NOMO-1 (cell line): Measurements from ENCODE around the gene AHRR.
A peak's percentile ranks its signal among the peaks of the same experiment; 100 is the strongest.

Source experiments
- DNase-seq, 2 experiments: peaks; one replicate each; lab custom pipeline; 2025; ENCODE audit not compliant: unreplicated experiment in 2 of 2; lab: John Stamatoyannopoulos, UW

Gene AHRR

DNA sequence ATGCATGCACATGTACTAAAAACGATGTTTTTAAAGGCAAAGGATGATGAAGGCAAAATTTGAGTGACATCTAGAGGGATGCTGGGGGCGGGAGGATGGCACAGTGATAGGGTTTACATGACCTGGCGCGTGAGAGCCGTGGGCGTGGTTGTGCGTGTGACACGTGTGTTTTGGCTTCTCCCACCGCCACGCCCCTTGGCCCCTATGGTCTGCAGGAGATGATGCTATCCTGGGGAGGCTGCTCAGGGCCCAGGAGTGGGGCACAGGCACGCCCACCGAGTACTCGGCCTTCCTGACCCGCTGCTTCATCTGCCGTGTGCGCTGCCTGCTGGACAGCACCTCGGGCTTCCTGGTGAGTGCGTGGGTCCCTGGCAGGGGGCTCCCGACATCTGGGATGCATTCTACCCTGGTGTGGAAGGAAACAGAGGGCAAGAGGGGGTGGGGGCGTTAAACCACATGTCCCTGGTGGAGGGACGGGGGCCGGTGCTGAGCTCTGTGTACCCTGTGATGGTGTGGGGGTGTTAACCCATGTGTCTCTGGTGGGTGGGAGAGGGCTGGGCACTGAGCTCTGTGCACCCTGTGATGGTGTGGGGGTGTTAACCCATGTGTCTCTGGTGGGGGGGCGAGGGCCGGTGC, 102.2 kb downstream of the AHRR start:
- DNase-seq, result no peak

DNA sequence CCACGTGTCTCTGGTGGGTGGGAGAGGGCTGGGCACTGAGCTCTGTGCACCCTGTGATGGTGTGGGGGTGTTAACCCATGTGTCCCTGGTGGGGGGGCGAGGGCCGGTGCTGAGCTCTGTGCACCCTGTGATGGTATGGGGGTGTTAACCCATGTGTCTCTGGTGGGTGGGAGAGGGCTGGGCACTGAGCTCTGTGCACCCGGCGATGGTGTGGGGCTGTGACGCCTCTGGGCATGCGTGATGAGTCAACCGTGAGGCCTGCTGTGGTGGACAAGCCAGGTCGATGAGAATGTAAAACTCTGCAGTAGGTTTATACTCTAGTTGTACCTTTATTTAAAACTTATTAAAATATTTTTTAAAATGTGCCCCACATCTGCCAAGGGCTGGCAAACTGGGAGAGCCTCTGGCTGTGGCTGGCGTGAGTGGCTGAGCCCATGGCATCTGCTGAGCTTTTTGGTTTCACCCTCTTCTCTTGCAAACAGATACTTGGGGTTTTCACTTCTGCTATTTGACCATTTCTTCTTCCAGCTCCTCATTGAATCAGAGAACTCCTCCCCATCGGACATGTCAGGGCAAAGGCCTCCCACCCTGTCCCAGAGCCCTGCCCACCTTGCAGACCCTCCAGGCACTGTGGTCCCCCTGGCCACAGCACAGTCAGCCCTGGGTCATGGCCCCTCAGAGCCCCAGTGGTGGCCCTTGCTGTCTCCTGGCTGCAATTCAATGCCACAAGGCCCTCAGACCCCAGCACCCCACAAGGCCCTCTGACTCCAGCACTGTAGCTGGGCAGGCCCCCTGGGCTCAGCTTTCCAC, 103.0 kb downstream of the AHRR start:
- DNase-seq, result peak; percentile 84 to 95

DNA sequence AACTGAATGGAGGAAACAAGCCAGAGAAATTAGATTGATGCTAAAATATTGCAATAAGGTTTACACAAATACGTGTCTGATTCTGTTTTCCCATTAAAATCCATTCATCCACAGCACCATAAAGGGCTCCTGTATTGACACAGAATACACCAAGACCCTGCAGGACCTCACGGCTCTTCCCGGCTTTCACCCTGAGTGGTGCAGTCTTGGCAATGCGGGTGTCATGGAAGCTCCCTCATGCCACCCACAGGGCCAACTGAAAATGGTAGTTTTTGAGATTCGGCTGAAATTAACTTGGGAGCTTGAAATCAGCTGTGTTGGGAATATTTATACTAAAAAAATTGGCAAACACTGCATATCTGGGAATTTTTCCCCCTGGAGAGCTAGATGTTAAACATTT, 104.2 kb downstream of the AHRR start:
- no peak for DNase-seq

DNA sequence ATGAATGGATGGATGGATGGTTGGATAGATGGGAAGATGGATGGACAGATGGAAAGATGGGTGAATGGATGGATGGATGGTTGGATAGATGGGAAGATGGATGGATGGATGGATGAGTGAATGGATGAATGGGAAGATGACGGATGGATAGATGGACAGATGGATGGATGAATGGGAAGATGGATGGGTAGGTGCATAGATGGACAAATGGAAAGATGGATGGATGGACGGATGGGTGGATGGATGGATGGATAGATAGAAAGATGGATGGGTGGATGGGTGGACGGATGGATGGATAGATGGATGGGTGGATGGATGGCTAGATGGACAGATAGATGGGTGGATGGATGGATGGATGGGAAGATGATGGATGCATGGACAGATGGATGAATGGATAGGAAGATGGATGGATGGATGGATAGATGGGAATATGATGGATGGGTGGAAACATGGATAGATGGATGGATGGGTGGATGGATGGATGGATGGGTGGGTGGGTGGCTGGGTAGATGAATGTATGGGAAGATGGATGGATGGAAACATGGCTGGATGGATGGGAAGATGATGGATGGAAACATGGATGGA, 105.0 kb downstream of the AHRR start:
- DNase-seq, result no peak

DNA sequence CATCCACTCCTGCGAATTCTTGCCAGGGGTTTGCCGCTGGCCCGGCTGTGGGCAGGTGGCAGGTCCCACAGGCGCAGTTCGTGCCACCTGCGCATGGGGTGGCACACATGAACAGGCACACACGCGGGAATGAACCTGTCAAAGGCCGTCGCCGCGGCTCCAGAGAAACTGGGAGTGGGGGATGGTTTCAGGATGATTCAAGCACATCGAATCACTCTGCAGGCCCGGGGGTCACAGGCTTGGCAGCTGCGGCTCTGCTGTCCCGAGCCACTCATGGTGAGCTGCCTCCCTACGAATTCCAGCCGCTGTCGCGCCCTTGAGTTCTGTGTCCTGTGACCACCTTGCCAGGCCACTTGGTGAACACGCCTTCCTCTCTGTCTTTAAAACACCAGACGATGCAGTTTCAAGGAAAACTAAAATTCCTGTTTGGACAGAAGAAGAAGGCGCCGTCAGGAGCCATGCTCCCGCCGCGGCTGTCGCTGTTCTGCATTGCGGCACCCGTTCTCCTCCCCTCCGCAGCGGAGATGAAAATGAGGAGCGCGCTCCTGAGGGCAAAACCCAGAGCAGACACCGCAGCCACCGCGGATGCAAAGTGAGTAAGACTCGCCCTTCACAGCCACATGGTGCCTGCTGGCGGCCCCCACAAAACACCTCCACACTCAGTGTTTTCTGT, 106.0 kb downstream of the AHRR start:
- no peak for DNase-seq

DNA sequence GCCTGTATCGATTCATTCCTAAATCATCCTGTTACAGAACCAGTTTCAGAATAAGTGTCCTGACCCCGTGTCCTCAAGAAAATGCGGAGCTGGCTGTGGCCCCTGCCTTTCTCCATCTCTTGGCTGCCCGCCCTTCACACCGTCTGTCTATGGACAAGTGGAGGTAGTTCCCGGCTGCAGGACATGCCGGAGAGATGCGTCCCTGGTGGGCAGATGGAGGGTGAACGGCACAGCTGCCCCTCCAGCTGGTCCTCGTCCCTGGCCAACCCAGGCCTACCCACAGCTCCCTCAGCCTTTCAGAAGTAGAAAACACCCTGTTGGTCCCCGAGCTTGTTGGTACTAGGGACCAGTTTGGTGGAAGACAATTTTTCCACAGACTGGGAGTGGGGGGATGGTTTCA, 106.7 kb downstream of the AHRR start:
- no peak for DNase-seq

DNA sequence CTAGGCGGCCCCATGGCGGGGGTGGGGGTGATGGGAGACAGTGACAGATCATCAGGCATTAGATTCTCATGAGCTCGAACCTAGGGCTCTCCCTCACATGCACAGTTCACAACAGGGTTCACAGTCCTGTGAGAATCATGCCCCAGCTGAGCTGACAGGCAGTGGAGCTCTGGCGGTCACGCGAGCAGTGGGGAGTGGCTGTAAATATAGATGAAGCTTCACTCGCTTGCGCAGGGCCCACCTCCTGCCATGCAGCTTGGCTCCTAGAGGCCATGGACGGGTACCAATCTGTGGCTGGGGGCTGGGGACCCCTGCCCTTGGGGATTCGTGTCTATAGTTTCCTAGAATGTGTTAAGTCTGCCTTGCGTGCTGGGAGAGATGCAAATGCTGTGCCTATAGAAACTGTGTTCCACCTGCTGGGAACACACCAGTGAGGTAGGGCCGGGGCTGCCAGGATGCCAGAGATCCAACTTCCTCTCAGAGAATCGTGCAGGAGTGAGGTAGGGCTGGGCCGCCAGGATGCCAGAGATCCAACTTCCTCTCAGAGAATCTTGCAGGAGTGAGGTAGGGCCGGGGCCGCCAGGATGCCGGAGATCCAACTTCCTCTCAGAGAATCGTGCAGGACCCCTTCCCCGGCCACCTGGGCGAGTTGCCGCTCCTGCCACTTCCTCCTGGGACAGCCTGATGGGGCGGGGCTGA, 107.4 kb downstream of the AHRR start:
- no peak for DNase-seq

DNA sequence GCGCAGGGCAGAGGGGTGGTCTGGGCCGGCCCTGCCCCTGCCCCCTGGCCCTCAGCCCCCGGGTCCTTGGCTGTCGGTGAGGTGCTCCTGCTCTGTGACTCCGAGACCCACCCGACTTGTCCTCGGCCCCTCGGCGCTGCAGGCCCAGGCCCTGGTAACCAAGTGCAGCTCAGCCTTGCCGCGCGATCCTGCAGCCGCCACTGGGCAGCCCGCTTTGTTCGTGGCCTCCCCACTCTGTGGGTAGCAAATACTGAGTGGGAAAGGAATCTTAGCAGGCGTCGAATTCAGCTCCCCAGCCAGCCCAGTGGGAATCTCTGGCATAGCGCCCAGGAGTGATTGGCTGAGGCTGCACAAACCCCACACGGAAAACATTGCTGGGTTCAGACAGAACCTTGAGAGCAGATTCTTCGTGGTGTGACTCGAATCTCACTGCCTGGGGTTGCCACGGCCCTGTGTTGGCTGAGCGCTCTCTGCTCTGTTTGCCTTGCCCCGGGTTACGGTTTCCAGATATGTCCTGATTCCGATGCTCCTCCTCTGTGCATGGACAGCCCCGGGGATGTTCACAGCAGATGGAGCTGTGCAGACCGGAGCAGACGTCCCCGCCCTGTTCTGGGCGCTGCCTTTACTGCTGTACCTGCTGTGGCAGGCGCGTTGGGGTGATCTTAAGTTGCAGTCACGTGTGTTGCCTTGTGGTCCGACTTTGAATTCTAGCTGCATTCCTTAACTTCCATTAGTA, 108.1 kb downstream of the AHRR start:
- DNase-seq, result no peak

DNA sequence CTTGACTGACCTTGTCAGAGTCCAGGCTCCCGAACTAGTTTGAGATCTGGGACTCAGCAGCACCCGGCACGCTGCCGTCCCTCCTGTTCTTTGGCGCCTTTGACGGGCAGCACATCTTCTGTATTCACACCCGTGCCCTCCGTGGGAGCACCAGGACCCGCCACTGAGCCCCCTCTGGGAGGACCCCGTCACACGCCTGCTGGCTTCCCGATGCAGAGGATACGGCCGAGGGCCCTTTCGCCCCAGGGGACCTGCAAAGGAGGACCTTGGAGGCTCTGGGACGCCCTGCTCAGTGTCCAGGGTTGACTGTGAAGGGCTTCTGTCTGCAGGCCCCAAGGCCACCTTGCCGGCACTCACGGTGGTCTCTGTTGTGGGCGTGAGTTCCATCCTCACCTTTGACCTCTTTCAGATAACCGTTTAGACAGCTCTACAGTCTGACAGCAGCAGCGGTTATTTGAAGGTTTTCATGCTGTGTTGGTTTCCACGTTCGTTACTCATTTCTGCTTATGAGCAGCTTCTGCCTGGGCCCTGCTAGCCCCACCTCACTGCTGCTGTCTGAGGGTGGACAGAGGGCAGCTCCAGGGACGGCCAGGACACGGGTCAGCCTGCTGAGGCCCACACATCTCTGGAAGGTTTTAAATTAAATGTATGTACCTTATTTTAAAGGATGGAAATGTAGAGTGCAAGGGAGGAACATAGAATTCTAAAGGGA, 108.9 kb downstream of the AHRR start:
- DNase-seq, result no peak

DNA sequence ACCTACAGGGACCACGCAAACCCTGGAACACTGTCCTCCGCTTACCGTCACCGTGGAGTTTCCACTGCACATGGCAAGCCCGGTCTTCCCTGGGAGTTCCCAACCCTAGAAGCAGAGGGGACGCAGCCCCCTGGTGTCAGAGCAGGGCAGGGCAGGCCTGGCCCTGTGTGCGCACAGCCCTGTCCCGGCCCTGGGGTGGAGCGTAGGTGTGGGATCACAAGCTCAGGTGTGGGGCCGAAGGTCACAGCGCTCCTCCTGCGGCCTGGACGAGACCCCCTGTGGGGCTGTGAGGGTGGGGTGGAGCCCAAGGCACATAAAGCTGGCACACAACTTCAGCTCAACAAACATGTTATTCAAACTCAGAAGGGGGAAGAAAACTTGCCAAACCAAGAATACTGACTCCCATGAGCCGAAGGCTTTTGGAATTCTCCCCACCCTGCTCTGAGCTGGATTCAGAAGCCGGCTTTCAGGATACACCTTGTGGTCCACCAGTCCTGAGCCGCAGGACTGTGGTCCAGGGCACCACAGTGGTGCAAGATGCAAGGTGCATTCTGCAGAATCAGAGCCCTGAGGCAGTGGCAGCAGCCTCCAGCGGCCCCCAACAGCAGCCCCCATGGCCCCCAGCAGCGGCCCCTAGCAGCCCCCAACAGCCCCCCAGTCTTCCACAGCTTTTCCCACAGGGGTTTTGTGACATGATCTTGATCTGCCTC, 109.6 kb downstream of the AHRR start:
- peak; percentile 35 to 39 for DNase-seq

DNA sequence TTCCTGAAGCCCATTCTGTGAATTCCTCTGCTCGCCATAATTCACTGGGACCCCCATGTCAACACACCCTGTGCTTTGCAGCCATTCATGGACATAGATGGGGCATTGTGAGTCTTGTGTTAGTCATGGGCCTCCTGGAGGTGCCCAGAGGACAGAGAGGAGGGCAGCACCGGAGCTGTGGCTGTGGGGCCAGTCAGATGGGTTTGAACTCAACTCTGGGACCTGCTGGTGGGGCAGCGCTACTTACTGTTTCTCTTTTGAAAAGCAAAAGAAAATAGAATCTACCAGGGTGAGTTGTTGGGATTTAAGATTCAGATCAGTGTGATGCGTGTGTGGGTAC, 110.2 kb downstream of the AHRR start:
- DNase-seq, result no peak

DNA sequence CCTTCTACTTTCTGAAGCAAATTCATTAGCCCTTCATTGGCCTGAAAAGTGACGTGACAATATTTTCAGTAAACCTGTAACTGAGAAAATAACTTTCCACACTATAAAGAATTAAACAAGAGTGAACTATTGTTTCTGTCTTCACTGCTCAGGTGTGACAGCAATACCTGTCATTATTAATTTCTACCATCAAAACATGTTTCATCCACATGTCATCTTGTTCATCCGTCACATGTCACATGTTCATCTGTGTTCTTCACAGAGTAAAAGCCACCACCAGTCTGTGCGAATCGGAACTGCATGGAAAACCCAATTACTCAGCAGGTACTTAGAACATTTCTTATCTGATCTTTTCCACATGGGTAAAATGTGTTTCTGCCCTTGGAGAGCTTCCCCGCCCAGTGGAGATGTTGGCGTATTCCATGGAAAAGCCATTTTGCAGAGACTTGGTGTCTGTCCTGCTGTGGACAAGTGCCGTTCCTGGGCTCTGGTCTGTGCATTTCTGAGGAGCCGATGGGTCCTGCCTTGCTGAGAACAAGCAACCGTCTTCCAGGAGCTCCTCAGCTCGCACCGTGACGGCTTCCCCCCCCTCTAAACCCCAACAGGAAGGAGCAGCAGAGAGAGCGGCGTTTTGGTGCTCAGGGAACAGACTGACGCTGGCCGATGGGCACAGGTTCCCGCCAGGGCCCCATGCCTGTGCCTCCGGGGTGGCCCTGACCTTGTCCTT, 110.8 kb downstream of the AHRR start:
- no peak for DNase-seq

DNA sequence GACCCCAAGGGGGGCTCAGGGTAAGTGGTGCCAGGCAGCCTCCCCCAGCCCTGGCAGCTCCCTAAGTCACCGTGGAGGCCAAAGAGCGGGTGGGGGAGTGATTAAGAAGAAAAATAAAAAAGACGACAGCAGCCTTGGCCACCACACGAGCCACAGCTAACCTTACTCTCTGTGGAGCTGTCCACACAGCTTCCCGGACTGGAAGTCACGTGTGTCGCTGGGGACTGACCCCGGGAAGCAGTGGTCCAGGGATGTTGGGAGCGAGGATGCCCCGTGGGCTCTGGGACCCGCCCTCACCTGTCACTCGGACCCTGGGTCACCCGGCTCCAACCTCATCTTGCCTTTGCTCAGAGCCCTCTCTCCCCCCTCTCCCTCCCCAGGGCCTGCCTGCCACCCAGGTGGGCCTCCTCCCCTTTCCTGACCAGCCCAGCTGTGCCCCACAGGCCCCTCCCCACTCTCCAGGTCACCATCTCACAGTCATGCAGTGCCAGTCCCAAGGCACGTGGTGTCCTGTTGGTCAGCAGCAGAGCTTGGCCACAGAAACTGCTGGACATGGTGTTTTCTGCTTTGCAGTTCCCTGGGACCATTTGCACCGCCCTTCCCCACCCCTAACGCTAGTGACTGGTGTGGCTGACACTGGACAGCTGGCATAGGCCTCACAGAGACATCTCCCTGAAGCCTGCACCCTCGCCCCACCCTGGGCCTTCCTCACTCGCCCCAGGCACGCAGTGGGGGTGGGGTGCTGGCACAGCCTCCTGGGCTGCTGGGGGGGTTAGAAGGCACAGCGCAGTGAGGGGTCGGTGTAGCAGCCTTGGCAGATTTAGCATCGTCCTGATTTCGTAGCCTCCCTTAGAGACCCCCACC, 111.6 kb downstream of the AHRR start:
- DNase-seq, result no peak

DNA sequence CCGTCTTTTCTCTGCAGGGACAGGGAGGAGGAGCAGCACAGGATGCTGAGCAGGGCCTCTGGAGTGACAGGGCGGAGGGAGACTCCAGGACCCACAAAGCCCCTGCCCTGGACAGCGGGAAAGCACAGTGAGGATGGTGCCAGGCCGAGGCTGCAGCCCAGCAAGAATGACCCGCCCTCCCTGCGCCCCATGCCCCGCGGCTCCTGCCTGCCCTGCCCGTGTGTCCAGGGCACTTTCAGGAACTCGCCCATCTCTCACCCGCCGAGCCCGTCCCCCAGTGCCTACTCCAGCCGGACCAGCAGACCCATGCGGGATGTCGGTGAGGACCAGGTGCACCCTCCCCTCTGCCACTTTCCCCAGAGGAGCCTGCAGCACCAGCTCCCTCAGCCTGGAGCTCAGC, 112.3 kb downstream of the AHRR start:
- no peak for DNase-seq

DNA sequence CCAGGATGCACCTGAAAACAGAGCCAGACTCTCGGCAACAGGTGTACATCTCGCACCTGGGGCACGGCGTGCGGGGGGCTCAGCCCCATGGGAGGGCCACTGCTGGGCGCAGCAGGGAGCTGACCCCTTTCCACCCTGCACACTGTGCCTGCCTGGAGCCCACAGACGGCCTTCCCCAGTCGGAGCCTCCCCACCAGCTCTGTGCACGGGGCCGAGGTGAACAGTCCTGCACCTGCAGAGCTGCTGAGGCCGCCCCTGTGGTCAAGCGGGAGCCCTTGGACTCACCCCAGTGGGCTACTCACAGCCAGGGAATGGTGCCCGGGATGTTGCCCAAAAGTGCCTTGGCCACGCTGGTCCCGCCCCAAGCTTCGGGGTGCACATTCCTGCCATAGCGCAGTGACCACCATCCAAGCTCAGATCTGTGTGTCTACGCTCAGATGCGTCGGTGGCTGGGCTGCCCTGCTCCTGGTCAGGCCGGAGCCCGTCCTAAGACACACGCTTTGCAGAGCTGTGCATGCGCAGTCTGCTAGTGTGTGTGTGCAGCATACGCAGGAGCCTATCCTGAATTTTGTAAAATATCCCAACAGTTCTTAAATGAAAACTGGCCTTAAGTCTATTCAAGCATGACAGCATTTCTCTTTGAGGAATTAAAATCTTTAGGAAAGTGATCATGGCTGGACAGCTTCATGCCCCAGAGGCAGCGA, 113.1 kb downstream of the AHRR start:
- no peak for DNase-seq

DNA sequence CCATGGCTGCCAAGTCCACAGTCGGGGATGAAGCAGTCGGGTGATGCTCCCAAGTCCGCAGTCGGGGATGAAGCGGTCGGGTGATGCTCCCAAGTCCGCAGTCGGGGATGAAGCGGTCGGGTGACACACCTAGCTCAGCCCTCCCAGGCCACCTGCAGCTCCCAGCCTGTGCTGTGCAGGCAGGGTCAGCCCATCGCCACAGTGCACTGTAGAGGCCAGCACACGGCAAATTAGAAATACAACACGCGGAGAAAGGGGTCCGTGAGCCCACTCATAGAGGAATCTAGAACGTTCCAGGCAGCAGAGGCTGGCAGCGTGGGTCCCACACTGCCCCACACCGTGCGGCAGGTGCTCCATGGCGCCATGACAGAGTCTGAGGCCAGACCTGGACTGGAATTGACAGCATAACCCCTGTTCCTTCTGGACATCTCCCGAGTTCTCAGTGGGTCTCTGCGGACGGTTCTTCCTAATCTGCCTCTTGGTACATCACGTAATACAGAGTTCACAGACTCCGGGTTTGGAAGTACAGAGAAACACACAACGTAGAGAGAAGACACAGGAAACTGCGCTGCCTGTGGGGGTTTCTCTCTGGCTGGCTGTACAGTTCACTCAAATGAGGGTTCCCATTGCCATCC, 113.8 kb downstream of the AHRR start:
- no peak for DNase-seq
